HepG2 (cell line): ENCODE measurements around the gene UNC93A. TPM values are rescaled to one million over a fixed set of nuclear protein-coding genes. Genes with fewer than 3 reads are reported as not detected.

Experiments
- AFF4 ChIP-seq: sonication (generic); formaldehyde crosslinking; IDR thresholded peaks from 2 replicates; pipeline ENCODE4 v1.4.0; 2020; ENCODE audit warnings: missing genetic modification reagents
- AHDC1 ChIP-seq: sonication (generic); formaldehyde crosslinking; IDR thresholded peaks from 2 replicates; pipeline ENCODE4 v1.5.1; 2020; ENCODE audit warnings: mild to moderate bottlenecking, missing genetic modification reagents, borderline replicate concordance
- ATAD3A ChIP-seq: sonication (generic); formaldehyde crosslinking; IDR thresholded peaks from 2 replicates; pipeline ENCODE4 v1.4.0; 2020; ENCODE audit warnings: missing genetic modification reagents
- BRD4 ChIP-seq: sonication (generic); formaldehyde crosslinking; IDR thresholded peaks from 2 replicates; pipeline ENCODE4 v1.4.0; 2020; ENCODE audit warnings: missing genetic modification reagents
- FOXO1 ChIP-seq: sonication (generic); formaldehyde crosslinking; IDR thresholded peaks from 2 replicates; pipeline ENCODE4 v1.4.0; 2020; ENCODE audit warnings: missing genetic modification reagents
- HNRNPH1 ChIP-seq: fragments of 200-400 bp; formaldehyde crosslinking; optimal IDR thresholded peaks from 2 replicates; pipeline ENCODE3; 2017; ENCODE audit warnings: mild to moderate bottlenecking, low read depth, low read length
- SAFB2 ChIP-seq: sonication (generic); formaldehyde crosslinking; IDR thresholded peaks from 2 replicates; pipeline ENCODE4 v1.5.1; 2020; ENCODE audit warnings: missing genetic modification reagents, low read depth, mild to moderate bottlenecking, borderline replicate concordance
- STAG1 ChIP-seq: sonication (generic); formaldehyde crosslinking; IDR thresholded peaks from 2 replicates; pipeline ENCODE4 v1.4.0; 2020; ENCODE audit warnings: missing genetic modification reagents
- THAP11 ChIP-seq: IDR thresholded peaks from 2 replicates; pipeline ENCODE4 v1.6.1; 2016; ENCODE audit warnings: missing biosample characterization, missing genetic modification reagents
- ZBTB14 ChIP-seq: sonication (generic); formaldehyde crosslinking; IDR thresholded peaks from 2 replicates; pipeline ENCODE4 v1.4.0; 2020; ENCODE audit warnings: missing genetic modification reagents
- ZBTB2 ChIP-seq: sonication (generic); formaldehyde crosslinking; IDR thresholded peaks from 2 replicates; pipeline ENCODE4 v1.8.0; 2022; ENCODE audit warnings: low read depth, missing genetic modification reagents
- ZKSCAN1 ChIP-seq: fragments of 150-350 bp; IDR thresholded peaks from 2 replicates; pipeline ENCODE4 v1.6.1; 2014; ENCODE audit warnings: low read length
- ZNF30 ChIP-seq: sonication (generic); formaldehyde crosslinking; IDR thresholded peaks from 2 replicates; pipeline ENCODE4 v1.5.0; 2020; ENCODE audit warnings: mild to moderate bottlenecking, missing genetic modification reagents
- ZNF382 ChIP-seq: sonication (generic); formaldehyde crosslinking; IDR thresholded peaks from 2 replicates; pipeline ENCODE4 v1.5.0; 2020; ENCODE audit warnings: missing genetic modification reagents, mild to moderate bottlenecking, borderline replicate concordance
- ZNF703 ChIP-seq: sonication (generic); formaldehyde crosslinking; IDR thresholded peaks from 2 replicates; pipeline ENCODE4 v1.5.1; 2020; ENCODE audit warnings: missing genetic modification reagents, mild to moderate bottlenecking, moderate library complexity, borderline replicate concordance
- ZNF740 ChIP-seq: sonication (generic); formaldehyde crosslinking; IDR thresholded peaks from 2 replicates; pipeline ENCODE4 v1.4.0; 2020; ENCODE audit warnings: missing genetic modification reagents
- ZNF777 ChIP-seq: sonication (generic); formaldehyde crosslinking; IDR thresholded peaks from 2 replicates; pipeline ENCODE4 v1.4.0; 2020; ENCODE audit warnings: missing genetic modification reagents
- polyA plus RNA-seq, 8 experiments: library from polyadenylated mRNA; depleted of rRNA in 3 of 8; stranded (reverse) in 7 of 8; unstranded in 1 of 8; fragments of >200 nt; fragmentation: Illumina TruSeq in 4 of 8; extraction: Trizol in 4 of 8; gene quantifications; 2 replicates each; pipeline versions ENCODE4 v1.2.1 to v1.2.3, GENCODE V29; 2011 to 2016; ENCODE audit warnings: low read depth in 4 of 8, missing spikeins in 1 of 8, mixed read lengths in 1 of 8; ENCODE audit not compliant: insufficient read depth in 1 of 8
- total RNA-seq, 5 experiments: library from RNA; depleted of rRNA; stranded (reverse); fragments of >200 nt; fragmentation: Illumina TruSeq; extraction: Trizol; gene quantifications; 2 replicates each; pipeline ENCODE4 v1.2.3, GENCODE V29; 2016; ENCODE audit warnings: low read depth in 1 of 5

UNC93A gene
- total and polyA plus RNA-seq, 2 of the 13 experiments (the other 11 are each of a cell fraction or from before 2014, with no cell fraction given), result 11.0 to 42.7 TPM

GRCh38 chr6:167268683-167269280, 22.3 kb upstream of the UNC93A start (continued):
- 0 out of 2 replicates have a peak, but pooled peaks have one; percentile 65 for TF ChIP-seq ZNF740 (CRISPR knock-in tag)
- TF ChIP-seq STAG1 (CRISPR knock-in tag), result peak; percentile 29
- TF ChIP-seq ZNF30, result no peak
- TF ChIP-seq BRD4 (CRISPR knock-in tag), result peak; percentile 99
- no peak for TF ChIP-seq ZBTB14
- TF ChIP-seq ATAD3A (CRISPR knock-in tag), result no peak
- TF ChIP-seq ZNF382, result no peak
- peak; percentile 86; the same call in 1 of the 2 replicates for TF ChIP-seq FOXO1 (CRISPR knock-in tag)
- TF ChIP-seq ZNF703 (CRISPR knock-in tag), result peak; percentile 83; the same call in 1 of the 2 replicates
- 0 out of 2 replicates have a peak, but pooled peaks have one; percentile 51 for TF ChIP-seq AFF4 (CRISPR knock-in tag)
- no peak for TF ChIP-seq SAFB2 (CRISPR knock-in tag)
- peak; percentile 42 for TF ChIP-seq HNRNPH1
- peak; percentile 50; the same call in 1 of the 2 replicates for TF ChIP-seq AHDC1
- peak; percentile 77; the same call in 1 of the 2 replicates for TF ChIP-seq ZBTB2 (CRISPR knock-in tag)
- TF ChIP-seq THAP11 (CRISPR knock-in tag), result peak; percentile 81
- TF ChIP-seq ZNF777 (CRISPR knock-in tag), result peak; percentile 36
- no peak for TF ChIP-seq ZKSCAN1
